Mucosa of descending colon (tissue), 3 donors: ENCODE measurements around the gene SBK3. TPM values are rescaled to one million over a fixed set of nuclear protein-coding genes. Genes with fewer than 3 reads are reported as not detected.
"Not testable (repeated sequence)": the region's sequence is repeated elsewhere in the genome, so short reads cannot be mapped to it uniquely, and the experiment has no call there.

Experiments used
- ATAC-seq: fragments of 200-7000 bp; cut with Tn5 transposase; one replicate; pipeline ENCODE4 v1.9.1; 2020; ENCODE audit warnings: mild to moderate bottlenecking, moderate library complexity
- DNase-seq, 3 donors: peaks; one replicate each; pipeline ENCODE4 v3.0.0-alpha.2; 2020
- H3K36me3 ChIP-seq: fragments of 200-600 bp; one replicate; pipeline ENCODE4 v1.8.0; 2021; ENCODE audit warnings: low read depth, mild to moderate bottlenecking
- H3K4me1 ChIP-seq: fragments of 200-600 bp; one replicate; pipeline ENCODE4 v1.8.0; 2021; ENCODE audit warnings: low read depth, mild to moderate bottlenecking
- H3K4me3 ChIP-seq: fragments of 200-600 bp; one replicate; pipeline ENCODE4 v1.8.0; 2021; ENCODE audit warnings: mild to moderate bottlenecking
- H3K9me3 ChIP-seq: fragments of 200-600 bp; one replicate; pipeline ENCODE4 v1.8.0; 2021; ENCODE audit warnings: mild to moderate bottlenecking
- intact Hi-C, 2 donors: fragments of 100-400 bp; cut with DNase I in 1 of 2; cut with micrococcal nuclease in 1 of 2; formaldehyde crosslinking; loops; one replicate each; pipeline versions ENCODE4 v1.11.0 to v1.11.1; 2022; cut with DNase I, micrococcal nuclease
- total RNA-seq, 3 donors: library from RNA; stranded (reverse); fragmentation: NEBNext Ultra II Directional in 2 of 3; extraction: Animal tissue kit (Norgen Biotek cat#: 25700) in 2 of 3; gene quantifications; one replicate each; pipeline versions ENCODE4 v1.2.1 to v1.2.4, GENCODE V29; 2021 to 2023
- TF ChIP-seq, protein P1 (sequence below): fragments of 200-600 bp; IDR thresholded peaks from one replicate; pipeline ENCODE4 v1.8.0; 2022; ENCODE audit warnings: antibody characterized with exemption, mild to moderate bottlenecking
- donor health status: DM: no; HTN: no; CAD: no; lungs with moderate emphysema.
- donor health status: DM: no; HTN: no; CAD: no.
- donor health status: DM: no; HTN: yes; CAD: no.

SBK3 gene
- total RNA-seq, 3 donors from 2014 or later, result 0.34 to 0.54 TPM; not detected in 1

- Histone ChIP-seq H3K4me1 (peaks cover 7% of the 10 kb centered on the region), H3K4me3 (no peak overlapping the region), H3K9me3 (no peaks in the 10 kb centered on the region), H3K36me3 (no peaks in the 10 kb centered on the region)
- intact Hi-C loops, result no loop called here
- TF ChIP-seq, protein P1, sequence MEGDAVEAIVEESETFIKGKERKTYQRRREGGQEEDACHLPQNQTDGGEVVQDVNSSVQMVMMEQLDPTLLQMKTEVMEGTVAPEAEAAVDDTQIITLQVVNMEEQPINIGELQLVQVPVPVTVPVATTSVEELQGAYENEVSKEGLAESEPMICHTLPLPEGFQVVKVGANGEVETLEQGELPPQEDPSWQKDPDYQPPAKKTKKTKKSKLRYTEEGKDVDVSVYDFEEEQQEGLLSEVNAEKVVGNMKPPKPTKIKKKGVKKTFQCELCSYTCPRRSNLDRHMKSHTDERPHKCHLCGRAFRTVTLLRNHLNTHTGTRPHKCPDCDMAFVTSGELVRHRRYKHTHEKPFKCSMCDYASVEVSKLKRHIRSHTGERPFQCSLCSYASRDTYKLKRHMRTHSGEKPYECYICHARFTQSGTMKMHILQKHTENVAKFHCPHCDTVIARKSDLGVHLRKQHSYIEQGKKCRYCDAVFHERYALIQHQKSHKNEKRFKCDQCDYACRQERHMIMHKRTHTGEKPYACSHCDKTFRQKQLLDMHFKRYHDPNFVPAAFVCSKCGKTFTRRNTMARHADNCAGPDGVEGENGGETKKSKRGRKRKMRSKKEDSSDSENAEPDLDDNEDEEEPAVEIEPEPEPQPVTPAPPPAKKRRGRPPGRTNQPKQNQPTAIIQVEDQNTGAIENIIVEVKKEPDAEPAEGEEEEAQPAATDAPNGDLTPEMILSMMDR, result no peak
- no peak for ATAC-seq
- no peak for DNase-seq
Measured at GRCh38 chr19:55578761-55579747, 33.7 kb upstream of the SBK3 start.

- H3K4me1 ChIP-seq, result peaks cover 7% of the 10 kb centered on the region
- ATAC-seq, result no peak
- DNase-seq, result no peak
- H3K36me3 ChIP-seq, result no peaks in the 10 kb centered on the region
- TF ChIP-seq, protein P1, result no peak
- intact Hi-C loops, result no loop called here
- no peak overlapping the region for H3K4me3 ChIP-seq
- H3K9me3 ChIP-seq, result no peaks in the 10 kb centered on the region
Measured at GRCh38 chr19:55578031-55578760, 32.9 kb upstream of the SBK3 start.

DNA sequence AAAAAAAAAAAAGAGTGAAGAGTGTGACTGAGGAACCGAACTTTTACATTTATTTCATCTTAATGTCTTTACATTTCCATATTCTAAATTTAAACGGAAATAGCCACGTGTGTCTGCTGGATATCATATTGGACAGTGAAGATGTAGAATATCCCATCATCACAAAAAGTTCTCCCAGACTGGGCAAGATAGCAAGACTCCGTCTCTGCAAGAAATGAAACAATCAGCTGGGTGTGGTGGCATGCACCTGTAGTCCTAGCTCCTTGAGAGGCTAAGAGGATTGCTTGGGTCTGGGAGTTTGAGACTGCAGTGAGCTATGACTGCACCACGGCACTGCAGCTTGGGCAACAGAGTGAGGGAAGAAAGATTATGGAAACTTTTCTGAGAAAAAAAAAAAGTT, 31.4 kb upstream of the SBK3 start:
- no peak for ATAC-seq
- H3K4me1 ChIP-seq, result peaks cover 7% of the 10 kb centered on the region
- TF ChIP-seq, protein P1, result no peak
- DNase-seq, result no peak
- no peaks in the 10 kb centered on the region for H3K9me3 ChIP-seq
- H3K4me3 ChIP-seq, result no peak overlapping the region
- intact Hi-C loops, result no loop called here
- H3K36me3 ChIP-seq, result no peaks in the 10 kb centered on the region

GRCh38 chr19:55573929-55574328, 28.6 kb upstream of the SBK3 start:
- DNase-seq, intact Hi-C loops, H3K9me3 ChIP-seq, H3K4me3 ChIP-seq, H3K36me3 ChIP-seq, H3K4me1 ChIP-seq, ATAC-seq: not testable (repeated sequence)

- H3K4me3 ChIP-seq, H3K4me1 ChIP-seq, DNase-seq, ATAC-seq, H3K36me3 ChIP-seq, H3K9me3 ChIP-seq, intact Hi-C loops: not testable (repeated sequence)
Measured at GRCh38 chr19:55569477-55569876, 24.1 kb upstream of the SBK3 start.

- Histone ChIP-seq H3K4me1 (peaks cover 3% of the 10 kb centered on the region), H3K9me3 (no peaks in the 10 kb centered on the region), H3K4me3 (no peak overlapping the region), H3K36me3 (no peaks in the 10 kb centered on the region)
- intact Hi-C loops, result no loop called here
- TF ChIP-seq, protein P1, result no peak
- DNase-seq (no peak), ATAC-seq (no peak)
Measured at GRCh38 chr19:55567708-55568328, 22.5 kb upstream of the SBK3 start.
